HG03342 (cell line): ENCODE measurements around the gene ZNF420.

Experiments
- ATAC-seq: cut with Tn5 transposase; IDR thresholded peaks from one replicate; pipeline ENCODE4 v1.9.1; 2021; ENCODE audit warnings: mild to moderate bottlenecking, moderate library complexity; ENCODE audit not compliant: unreplicated experiment

ZNF420 gene

DNA sequence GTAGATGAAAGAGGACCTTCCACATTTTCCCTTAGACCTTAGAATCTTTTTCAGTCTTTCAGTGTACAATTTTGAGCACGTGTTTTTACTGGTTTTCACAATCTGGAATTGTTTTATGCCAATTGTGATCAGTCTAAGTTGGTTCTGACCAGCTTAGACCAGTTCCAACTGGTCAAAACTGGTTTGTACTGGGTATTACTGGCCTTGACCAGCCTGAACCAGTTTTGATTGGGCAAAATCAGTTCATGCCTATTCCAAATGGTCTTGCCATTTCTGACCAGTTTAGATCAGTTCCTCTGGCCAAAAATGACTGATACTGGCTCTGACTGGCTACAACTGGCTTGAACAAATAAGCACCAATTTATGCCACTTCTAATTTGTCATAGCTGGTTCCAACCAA is 57.9 kb downstream of the ZNF420 start:
- ATAC-seq, result no peak

DNA sequence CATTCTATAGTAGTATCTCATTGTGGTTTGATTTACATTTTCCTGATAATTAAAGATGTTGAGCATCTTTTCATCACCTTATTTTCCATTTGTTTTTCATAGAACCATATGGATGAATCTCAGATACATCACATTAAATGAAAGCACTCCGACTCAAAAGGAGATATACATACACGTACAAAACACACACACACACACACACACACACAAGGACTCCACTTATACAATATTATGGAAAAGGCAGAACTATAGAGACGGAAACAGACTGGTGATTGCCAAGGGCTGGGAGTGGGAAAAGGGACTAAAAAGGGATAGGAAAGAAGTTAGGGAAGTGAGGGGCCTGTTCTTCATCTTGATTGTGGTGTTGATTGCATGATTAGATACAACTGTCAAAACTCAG is 70.0 kb downstream of the ZNF420 start:
- no peak for ATAC-seq

DNA sequence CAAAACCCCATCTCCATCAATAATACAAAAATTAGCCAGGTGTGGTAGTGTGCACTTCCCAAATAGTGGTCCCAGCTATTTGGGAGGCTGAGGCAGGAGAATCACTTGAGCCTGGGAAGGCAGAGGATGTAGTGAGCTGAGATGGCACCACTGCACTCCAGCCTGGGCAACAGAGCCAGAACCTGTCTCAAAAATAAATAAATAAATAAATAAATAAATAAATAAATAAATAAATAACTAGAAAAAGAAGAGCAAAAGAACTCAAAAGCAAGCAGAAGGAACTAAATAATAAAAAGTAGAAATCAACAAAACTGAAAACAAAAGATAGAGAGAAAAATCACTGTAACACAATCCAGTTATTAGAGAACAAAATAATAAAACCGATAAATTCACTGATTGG is 81.9 kb downstream of the ZNF420 start:
- no peak for ATAC-seq

DNA sequence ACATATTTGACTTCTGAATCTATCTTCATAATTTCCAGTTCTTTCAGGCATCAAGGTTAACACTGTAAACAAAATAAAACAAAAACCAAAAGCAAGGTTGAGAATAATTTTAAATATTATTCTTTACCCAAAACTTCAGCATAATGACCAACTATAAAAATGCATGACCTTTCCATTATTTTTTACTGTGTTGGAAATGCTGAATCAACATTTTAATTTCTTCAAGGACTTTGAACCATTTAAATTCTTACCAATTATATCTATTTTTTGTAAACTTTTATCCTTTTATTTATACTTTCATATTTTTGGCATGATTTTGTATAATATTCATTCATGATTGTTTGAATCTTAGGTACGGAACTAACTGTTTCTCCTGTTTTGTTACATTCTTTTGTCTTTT is 87.4 kb downstream of the ZNF420 start:
- no peak for ATAC-seq

DNA sequence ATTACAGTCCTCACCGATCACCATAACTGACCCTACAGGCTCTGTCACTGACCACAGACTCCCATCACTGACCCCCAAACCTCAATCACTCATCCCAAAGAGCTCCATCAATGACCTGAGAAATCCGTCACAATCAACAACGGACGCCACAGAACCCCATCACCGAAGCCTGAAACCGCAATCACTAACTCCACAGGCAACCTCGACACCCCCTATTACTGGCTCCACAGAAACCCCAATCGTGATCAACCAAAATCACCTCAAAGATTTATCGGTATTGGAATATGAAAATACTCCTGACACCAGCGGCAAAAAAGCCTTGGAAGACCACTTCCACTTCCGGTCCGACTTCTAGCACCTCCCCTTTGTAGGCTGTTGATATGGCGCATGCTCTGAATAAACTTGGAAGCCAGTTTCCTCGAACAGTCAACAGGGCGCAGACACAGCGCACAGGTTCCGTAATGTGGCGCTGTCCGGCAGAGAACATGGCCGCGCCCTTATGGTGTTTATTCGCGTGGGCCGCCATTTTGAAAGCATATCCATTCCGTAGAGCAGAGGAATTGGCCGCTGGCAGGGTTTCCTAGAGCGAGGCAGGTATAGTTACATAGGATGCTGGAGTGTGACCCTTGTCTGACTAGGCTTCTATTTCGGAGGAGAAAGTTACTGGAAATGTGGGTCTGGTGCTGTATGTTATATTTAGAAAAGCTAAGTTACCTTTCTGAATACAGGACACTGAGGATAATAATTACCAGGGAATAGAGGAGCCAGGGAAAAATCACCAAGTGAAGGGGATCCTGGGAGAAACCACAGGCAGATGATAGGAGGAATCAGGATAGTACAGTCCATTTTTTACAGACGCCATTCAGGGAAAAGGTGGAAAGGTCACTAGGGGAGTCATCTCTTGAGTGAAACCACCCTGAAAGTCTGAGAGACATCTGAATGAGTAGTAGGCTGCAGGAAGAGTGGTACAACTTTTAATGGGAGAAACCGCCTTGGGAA is 94.4 kb downstream of the ZNF420 start, which contains the start of gene ZNF585A:
Gene ZNF585A (minus strand): TSS at position 328 of the 999 bp plus-strand sequence. CDS start 2,785 bp downstream, outside the sequence.
- ATAC-seq, result peak; percentile 94
